ENCODE measurements around the gene ABL1.
"Not testable (repeated sequence)": the region's sequence is repeated elsewhere in the genome, so short reads cannot be mapped to it uniquely, and the experiment has no call there.

Gene ABL1

DNA sequence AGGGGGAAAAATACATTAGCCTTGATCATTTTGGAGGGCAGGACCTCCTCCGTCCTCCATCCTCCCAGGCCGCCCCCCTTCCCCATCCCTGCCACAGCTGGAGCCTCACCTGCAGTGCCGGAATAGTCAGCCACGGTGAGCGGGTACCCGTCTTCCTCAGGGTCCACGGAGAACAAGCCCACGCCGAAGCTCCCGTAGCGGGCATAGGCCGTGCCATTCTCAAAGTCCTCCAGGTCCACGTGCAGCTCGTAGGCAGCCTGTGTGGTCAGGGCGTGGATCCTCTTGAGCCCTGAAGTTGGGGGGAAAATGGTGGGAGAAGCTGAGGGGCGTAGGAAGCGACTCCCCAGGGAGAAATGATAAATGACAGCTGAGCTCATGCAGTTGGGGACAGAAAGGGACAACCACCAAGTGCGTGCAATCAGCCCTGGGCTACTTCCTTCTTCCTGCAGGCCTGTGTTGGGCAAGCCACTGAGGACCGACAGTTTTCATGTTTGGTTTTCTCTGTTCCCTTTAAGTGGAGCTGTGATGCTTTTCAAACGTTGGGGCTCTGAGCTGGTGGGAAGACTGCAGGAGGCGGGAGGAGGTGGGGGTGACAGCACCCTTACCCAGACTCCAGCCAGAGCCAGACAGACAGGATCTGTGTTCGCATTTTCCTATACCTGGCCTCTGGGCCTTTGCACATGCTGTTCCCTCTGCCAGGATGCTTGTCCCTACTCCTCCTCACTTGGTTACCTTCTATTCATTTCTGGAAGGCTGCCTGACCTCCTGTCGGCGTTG, 70.3 kb downstream of the ABL1 start:
- DNase-seq = no peak

DNA sequence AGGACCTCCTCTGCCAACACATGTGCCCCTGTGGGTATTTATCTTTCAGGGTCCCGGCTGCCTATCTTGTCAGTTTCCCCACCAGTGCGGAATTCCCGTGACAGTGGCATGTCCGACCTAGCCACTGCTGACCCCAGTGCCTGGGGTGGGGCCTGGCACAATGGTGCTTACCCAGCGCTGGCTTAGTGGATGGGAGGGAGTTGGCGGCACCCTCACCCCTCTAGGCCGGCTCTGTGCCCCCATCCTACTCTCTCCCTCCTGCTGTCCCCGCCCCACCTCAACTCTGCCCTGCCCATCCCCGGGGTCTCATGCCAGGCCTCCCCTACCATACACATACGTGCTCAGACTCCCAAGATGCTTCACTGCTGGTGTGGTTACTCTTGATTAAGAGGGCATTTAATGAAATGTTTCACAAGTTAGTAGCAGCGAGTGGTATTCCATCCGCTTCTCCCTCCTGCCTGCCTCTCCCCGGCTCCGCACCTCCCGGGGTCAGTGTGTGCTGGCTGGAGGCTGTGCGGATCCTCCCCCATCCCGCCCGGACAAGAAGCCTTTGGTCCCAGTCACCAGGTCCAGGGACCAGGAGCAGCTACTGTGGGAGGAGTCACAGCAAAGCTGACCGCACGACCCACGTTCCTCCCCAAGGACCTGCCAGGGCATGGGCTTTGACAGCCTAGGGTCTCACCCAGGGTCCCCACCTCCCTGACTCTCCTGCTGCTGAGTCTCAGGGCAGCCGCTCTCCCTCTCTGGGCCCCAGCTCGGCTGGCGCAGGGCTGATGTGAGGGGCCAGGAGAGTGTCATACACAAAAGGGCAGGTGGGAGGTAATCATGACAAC, 71.1 kb downstream of the ABL1 start:
- no peak for DNase-seq

GRCh38 chr9:130906735-130907416, 71.8 kb downstream of the ABL1 start:
- no peak for DNase-seq

DNA sequence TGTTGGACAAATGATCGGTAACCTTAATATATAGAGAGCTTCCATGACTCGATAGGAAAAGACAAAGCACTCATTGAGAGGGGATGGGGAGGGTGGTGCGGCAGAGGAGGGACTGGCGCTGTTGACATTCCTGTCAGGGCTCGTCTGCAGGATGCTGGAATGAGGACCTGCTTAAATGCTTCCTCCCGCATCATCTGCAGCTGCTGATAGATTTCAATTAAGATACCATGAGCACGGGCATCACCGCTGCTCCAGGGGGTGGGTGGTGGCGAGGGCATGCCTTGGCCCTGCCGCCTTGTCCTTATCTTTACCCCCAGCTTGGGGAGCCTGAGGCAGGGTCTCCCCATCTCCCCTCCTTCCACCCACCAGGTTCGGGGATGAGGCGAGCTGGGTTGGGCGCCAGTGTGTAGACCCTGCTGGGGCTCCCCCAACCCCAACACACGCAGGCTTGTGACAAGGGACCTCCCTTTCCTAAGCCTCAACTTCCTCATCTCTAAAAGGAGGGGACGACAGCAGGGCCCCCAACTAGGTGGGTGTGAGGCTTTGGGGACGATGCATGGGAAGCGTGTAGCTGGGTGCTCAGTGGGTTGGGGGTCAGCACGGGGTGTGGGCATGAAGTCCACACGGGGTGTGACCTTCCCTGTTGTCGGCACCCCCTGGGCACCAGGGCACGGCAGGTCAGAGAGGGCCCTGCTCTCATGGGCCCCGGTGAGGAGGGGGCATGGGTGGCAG, 73.3 kb downstream of the ABL1 start:
- DNase-seq = no peak

- no peak for DNase-seq
Observed at GRCh38 chr9:130908878-130909355, 73.9 kb downstream of the ABL1 start.

- not testable (repeated sequence) for DNase-seq
Observed at GRCh38 chr9:130910041-130910440, 75.0 kb downstream of the ABL1 start.

GRCh38 chr9:130910670-130911069, 75.6 kb downstream of the ABL1 start:
- DNase-seq = not testable (repeated sequence)

- no peak for DNase-seq
Observed at GRCh38 chr9:130911254-130912049, 76.4 kb downstream of the ABL1 start.

GRCh38 chr9:130912932-130913598, 78.0 kb downstream of the ABL1 start:
- no peak for DNase-seq

DNA sequence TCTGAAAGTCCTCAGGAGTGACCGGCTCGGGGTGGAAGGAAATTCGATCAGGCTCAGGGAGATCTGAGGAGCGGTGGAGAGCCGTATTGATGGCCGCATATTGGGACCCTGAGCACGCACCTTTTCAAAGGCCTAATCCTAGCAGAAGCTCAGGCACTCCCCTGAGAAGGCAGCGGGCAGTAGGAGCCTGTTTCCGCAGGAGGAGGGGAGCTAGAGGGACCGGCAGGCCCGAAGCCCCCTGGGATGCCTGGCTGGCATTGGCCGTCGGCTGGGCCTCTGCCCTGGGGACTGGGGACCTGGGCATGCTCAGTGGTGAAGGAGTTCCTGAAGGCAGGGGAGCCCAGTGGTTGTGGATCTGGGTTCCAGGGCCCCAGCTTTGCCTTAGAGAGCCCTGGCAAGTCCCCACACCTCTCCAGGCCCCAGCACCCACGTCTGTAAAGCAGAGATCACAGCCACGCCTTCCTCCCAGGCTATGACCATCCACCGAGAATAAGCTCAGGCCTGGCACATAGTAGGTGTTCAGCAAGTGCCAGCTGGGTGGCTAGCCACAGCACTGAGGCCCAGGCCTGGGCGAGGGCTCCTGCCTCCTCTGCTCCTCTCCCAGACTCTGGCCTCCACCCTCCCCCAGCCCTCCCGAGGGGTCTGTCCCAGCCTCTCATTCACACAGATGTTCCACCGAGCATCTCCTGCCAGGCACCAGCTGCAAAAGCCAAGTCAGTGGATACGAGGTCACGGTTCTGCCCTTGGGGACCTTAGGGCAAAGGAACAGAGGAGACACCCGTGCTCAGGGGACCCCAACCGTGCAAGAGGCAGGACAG, 78.8 kb downstream of the ABL1 start:
- DNase-seq = no peak

GRCh38 chr9:130914417-130915095, 79.5 kb downstream of the ABL1 start:
- no peak for DNase-seq

DNA sequence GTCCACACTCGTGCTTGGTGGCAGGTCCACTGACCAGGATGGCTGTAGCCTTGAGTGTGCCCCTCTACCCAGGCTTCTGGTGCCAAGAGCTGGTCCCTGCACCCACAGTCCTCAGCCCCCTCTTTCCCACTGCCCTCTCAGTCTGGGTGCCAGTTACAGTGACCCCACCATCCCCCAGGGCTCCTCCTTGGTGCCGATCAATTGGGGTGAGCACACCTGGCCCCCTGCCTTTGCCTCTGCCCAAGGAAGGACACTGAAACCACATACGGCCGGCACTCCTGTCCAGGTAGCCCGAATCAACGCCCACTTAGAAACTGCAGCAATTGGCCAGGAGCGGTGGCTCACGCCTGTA, 80.0 kb downstream of the ABL1 start:
- DNase-seq = no peak

GRCh38 chr9:130917168-130917960, 82.3 kb downstream of the ABL1 start:
- DNase-seq = no peak

GRCh38 chr9:130918101-130918825, 83.2 kb downstream of the ABL1 start:
- no peak for DNase-seq

GRCh38 chr9:130918826-130919558, 83.9 kb downstream of the ABL1 start:
- no peak for DNase-seq

- DNase-seq = no peak
Observed at GRCh38 chr9:130919559-130920145, 84.6 kb downstream of the ABL1 start.

DNA sequence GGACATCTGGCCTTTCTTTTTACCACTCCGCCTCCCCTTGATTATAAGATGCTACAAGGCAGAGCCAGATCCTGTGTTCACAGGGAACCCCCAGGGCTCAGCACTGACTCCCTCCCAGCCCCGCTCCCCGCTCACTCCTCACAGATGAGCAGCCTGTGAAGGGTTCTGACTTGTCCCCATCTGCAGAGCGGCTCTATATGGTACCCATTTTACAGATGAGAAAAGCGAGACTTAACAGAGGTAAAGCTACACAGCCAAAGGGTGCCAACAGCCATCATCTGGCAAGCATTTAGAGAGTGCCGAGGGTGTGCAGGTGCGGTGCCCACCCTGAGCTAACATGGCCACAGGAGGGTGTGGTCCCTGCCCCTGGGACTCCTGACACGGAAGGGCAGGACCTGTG, 85.2 kb downstream of the ABL1 start:
- DNase-seq = no peak

All from SW 1271 (cell line).